ENCODE measurements around the gene TFEC.
"Not testable (repeated sequence)": the region's sequence is repeated elsewhere in the genome, so short reads cannot be mapped to it uniquely, and the experiment has no call there.

The TFEC gene, protein sequence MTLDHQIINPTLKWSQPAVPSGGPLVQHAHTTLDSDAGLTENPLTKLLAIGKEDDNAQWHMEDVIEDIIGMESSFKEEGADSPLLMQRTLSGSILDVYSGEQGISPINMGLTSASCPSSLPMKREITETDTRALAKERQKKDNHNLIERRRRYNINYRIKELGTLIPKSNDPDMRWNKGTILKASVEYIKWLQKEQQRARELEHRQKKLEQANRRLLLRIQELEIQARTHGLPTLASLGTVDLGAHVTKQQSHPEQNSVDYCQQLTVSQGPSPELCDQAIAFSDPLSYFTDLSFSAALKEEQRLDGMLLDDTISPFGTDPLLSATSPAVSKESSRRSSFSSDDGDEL

DNA sequence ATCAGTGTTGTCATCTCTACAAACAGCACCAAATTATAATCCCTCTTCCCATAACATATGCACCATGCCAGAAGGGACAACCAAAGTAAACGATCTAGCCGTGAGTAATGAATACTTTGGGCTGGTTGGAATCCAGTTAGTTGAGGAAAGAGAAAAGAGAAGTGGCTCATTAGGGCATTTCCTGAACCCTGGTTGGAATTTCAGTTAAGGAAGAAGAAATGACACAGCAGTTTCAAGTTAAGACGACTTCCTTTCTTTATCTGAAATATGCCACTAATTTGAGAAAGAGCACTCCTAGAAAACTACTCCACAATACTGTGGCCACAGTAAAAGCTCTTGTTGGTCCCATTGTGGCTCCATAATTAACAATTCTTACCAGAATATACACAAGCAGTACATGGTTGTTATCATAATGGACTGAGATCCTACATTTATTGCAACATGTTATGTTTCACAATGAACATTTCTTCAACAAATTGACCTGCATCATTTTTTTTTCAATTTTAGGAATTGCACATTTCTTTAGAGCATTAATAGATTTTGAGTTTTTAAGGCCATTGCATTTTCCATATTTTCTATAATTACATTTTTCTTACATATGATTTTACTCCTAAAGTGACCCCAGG, at the start of gene TFEC:
TFEC (minus strand) TSS at position 113 of the 626 bp plus-strand sequence. CDS start 46,322 bp downstream, outside the sequence.
- DNase-seq: no peak

DNA sequence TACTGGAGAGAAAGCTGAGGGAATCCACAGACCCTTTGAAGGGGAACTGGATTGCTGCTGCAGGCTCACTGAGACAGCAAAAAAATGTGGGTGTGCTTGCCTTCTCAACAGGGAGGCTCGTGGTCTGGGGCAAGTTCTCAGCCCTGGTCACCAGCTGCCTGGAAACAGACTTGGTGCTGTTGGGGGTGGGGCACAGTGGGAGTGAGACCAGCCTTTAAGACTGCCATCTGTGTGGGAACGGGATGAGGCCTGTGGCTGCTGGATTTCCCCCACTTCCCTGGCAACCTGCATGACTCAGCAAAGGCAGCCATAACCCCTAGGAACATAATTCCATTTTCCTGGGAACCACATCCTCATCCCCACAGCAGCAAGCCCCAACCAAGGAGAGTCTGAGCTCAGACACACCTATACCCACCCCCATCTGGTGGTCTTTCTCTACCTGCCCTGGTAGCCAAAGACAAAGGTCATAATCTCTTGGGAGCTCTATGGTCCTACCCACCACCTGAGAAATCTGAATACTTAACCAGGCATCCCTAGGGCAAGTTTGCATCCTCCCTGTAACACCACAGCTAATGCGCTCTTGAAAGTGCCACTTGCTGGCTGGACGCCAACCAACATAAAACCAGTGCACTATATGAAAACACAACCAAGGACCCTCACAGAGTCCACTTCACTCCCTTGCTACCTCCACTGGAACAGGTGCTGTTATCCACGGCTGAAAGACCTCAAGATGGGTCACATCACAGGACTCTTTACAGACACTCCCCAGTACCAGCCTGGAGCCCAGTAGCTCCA, 45.0 kb upstream of the TFEC start:
- no peak for DNase-seq

DNA sequence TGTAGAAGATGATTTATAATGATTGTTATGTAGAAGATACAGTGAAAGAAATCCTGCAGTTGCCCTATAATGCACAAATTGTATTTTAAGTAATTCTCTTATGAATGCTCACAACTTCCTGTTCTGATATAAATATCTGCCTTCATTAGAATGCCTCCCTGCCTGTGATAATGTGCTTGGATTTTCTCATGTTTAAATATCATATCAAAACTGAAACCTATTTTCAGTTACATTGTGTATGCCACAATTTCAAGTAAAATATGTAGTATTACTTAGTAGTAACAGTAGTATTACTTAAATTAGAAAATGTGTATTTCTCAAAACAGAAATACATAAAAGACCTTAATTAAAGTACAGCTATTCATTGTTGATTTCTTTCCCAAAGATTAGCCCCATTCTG, 41.1 kb upstream of the TFEC start:
- no peak for DNase-seq

DNA sequence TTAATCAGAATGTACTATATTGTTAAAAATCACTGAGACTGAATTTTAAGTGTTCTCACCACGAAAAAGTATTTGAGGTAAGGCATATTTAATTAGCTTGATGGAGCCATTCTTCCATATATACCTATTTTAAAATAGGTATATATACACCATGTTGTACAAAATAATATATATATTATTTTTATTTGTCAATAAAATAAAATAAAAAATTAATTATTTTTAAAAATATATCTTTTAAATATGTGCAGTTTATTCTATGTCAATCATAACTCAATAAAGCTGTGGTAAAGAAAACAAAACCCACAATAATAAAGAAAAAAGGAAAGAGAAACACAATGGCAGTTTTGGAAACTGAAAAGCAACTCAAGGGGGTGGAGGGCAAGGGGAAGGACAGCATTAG, 33.6 kb upstream of the TFEC start:
- no peak for DNase-seq

DNA sequence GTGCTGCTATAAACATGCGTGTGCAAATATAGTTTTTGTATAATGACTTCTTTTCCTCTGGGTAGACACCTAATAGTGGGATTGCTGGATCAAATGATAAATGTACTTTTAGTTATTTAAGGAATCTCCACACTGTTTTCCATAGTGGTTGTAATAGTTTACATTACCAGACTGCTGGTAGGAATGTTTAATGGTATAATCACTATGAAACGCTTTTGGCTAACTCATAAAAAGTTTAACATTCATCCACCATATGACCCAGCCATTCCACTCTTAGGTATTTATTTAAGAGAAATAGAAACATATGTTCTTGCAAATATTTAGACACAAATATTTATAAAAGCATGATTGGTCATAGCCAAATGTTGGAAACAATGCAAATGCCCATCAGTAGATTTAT, 32.1 kb upstream of the TFEC start:
- no peak for DNase-seq

DNA sequence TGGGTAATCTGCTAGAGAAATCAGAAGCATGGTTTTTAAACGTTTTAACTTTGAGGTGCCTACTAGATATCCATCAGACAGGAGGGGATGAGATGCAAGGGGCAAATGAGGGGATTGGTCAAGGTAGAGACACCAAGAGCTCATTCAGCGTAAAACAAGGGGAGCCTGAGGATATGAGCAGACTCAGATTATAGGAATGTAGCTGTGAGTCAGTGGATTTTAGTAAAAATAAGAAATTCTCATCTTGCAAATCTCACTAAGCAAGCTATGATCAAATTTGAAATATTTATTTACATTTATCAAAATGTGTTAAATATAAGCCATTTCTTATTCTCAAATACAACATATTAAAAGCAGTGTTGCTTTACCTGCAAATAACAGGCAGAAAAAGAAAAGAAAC, 21.4 kb upstream of the TFEC start:
- DNase-seq: no peak

DNA sequence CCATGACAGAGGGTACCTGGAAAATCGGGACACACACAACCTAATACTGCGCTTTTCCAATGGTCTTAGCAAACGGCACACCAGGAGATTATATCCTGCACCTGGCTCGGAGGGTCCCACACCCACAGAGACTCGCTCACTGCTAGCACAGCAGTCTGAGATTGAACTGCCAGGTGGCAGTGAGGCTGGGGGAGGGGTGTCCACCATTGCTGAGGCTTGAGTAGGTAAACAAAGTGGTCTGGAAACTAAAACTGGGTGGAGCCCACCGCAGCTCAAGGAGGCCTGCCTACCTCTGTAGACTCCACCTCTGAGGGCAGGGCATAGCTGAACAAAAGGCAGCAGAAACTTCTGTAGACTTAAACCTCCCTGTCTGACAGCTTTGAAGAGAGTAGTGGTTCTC, 16.7 kb upstream of the TFEC start:
- not testable (repeated sequence) for DNase-seq

DNA sequence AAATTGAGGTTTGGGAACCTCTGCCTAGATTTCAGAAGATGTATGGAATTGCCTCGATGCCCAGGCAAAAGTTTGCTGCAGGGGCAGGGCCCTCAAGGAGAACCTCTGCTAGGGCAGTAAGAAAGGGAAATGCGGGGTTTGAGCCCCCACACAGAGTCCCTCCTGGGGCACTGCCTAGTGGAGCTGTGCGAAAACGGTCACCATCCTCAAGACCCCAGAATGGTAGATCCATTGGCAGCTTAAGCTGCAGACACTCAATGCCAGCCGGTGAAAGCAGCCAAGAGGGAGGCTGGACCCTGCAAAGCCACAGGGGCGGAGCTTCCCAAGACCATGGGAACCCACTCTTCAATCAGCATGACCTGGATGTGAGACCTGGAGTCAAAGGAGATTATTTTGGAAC, 15.0 kb upstream of the TFEC start:
- no peak for DNase-seq

DNA sequence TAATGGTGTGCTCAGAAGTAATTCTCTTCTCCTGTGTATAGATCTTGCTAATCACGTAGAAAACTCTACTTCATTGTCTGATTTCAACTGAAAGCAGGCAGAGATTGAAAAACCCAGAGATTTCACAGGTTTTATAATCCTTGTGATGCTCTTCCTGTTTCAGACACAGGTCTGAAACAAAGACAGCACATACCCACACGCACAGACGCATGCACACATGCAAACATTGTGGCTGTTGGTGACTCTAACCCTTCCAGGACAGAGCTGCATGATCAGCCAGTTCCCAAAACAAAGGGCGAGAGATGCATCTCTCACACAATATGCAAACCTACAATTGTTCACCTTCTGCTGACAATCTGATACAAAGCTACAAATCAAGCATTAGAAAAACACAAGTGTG, 11.1 kb upstream of the TFEC start:
- no peak for DNase-seq

DNA sequence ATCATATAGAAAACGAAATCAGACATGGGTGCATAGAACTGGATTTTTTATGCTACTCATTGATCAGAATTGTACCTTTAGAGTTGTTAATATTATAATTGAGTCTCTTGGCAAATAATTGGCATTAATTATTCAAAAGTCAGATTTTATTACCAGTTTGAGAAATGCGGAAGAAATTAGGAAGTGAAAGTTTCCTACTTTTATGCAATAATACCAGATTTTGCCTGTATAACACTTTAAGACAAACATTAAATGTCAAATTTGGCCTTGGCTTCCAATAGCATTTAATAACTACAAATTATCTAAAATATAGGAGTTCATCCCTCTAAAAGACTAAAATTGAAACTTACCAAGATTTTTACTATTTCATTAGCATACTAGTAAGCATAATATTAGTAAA, 6.8 kb upstream of the TFEC start:
- no peak for DNase-seq

DNA sequence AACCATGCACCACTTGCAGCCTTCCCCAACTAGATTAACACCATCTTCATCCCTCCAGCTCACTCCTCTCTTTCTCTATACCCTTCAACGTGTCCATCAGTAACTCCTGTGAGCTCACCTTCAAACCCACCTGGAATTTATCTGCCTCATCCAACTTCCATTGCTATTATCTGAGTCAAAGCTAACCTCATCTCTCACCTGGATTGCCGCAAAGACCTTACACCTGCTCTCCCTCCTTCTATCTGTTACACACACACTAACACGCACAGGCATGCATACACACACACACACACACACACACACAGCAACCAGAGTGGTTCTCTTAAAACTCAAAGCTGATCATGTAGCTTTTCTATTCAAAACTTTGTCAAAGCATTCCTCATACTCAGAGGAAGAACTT, 3.8 kb upstream of the TFEC start:
- DNase-seq: no peak

DNA sequence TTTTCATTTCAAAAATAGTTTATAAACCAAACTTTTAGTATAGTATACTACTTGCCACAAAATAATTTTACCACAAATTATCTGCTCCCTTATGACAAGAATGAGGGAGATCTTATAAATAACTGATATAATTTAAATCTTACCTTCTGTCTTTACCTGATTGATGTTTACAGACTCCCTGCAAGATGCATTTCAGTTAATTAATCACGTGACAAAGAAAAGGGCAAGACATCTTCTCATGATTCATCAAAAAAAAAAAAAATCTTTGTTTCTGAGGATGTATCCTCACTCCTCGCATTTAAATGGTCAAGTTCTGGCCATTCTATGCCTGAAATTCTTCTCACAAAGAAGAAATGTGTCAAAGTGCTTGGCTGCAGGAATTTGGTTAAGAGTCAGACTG, 2.3 kb upstream of the TFEC start:
- no peak for DNase-seq

DNA sequence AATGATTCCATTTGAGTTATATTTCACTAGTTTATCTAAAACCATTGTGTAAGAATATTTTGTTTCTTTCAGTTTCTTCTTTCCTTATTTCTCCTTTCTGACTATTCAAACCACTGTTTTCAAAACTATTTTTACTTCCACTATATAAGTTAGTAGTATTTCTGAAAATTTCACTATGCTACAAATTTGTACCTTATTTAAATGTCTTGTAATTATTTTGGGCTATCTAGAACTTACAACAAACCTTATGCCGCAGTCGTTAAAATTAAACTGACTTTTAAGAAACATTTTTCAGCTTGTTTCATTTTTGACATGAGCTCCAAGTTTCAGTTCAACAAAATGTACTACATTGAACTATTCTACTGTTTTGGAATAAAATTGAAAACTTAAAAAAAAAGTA, 1.8 kb downstream of the TFEC start:
- DNase-seq: no peak

DNA sequence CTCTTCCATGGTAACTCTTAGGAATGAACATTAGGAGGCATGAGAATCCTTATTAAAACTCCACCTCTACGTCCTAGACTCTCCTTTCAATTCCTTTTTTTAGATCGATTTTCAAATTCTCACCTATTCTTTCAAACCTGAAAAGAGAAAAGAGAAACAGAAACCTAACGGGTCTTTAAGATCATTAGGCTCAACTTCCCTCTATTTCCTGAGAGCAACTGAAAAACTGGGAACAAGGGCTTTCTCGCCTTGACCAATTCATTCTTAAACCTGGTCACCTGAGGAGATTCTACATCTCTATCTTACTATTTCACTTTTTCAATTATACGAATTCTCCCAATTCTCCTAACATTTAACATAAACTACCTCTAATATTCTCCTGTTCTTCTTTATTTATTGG, 2.8 kb downstream of the TFEC start:
- no peak for DNase-seq

DNA sequence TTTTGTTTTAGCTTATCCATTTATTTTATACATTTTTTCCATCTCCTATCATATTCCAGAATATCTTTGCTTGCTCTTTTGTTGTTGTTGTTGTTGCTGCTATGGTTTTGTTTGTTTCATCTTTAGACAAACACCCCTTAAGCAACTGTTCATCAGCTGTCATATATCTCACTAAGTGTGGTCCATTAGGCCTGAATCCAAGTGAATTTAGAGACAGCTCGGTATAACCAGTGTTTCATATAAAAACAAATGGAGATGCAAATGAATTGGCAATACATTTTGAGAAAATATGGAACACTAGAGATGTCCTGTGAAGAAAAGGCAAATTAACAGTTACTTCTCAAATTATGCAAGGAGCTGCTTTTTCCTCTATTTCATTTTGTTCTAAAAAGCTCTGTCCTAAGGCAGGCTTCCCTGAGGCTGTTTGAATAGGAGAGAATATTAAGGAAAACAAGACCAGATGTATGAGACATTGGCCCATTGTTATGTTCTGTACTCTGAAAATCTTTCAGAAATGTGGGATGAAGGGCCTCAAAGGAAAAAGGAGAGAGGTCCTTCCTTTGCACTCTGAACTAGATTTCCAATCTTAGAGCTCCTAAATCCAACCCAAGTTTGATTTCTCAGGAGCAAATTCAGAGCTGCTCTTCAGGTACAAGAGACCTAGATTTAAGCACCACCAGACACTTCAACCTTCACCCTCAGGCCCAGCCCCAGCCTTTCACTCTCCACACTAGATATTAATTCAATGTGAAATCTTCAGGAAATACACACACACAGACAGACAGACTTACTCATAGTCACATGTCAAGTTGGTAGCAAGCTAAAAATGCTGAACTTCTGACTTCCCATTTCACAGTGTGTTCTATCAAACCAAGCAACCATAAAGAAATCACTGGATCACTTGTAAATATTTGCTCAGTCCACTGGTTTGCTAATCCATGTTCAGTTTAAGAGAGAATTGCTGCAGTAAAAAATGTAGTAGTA, 5.4 kb downstream of the TFEC start:
- no peak for DNase-seq

DNA sequence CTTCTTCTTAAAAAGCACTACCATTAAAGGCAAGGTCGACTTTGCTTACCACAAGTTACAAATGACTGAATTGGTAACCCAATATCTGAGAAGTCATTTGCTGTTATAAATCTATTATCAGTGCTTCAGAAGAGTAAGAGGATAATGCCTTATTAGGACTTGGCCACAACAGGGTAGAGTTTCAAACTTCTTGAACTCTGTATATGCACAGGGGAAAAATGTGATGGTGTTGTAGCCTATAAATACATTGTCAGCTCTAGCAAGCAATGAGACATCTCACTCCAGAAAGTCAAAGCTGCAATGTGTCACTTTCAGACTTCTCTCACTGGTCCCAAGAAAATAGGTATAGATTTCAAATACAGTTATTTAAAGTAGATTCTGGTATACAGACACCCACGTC, 9.3 kb downstream of the TFEC start:
- DNase-seq: no peak

DNA sequence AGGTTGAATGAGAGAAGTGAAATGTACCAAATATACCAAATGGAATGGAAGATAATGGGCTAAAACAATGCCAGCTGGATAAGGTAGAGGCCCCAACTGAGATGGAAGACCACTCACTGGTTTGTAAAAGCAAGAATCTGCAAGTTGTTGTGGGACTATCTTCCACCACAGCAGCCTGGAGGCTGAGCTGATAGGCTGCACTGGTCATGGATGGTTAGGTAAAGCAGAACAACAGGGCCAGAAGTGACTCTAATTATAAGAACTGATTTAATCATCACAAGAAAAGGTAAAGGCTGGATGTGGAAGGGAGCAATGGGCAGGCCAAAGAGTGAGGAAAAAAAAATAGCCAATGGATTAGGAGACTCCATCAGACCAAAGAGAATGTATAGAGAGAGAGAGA, 11.8 kb downstream of the TFEC start:
- no peak for DNase-seq

DNA sequence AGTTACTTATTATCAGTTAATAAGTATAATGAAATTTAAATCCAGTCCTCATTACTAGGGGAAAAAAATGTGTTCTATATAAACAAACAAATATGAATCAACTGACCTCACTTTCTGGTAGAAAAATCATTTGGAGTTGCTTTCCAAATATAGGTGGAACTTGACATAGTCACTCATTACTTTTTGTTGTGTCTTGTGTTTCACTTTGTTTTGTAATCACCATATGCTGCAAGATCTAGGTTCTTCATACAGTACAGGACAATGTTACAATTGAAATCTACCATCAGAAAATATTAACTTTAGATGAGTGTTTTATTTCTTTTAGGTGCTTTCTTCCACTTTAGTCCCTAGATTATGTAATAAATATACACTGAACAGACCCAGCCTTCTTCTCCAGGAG, 16.9 kb downstream of the TFEC start:
- no peak for DNase-seq

DNA sequence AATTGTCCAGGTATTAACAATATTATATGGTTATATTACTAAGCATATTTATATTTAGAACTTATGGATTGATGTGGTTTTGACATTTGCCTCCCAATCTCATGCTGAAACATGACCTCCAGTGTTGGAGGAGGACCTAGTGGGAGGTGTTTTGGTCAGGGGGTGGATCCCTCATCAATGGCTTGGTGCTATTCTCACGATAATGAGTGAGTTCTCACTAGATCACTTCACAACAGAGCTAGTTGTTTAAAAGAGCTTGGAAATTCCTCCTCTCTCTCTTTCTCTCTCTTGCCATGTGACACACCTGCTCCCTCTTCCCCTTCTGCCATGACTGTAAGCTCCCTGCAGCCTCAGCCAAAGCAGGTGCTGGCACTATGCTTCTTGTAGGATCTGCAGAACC, 19.0 kb downstream of the TFEC start:
- DNase-seq: no peak

DNA sequence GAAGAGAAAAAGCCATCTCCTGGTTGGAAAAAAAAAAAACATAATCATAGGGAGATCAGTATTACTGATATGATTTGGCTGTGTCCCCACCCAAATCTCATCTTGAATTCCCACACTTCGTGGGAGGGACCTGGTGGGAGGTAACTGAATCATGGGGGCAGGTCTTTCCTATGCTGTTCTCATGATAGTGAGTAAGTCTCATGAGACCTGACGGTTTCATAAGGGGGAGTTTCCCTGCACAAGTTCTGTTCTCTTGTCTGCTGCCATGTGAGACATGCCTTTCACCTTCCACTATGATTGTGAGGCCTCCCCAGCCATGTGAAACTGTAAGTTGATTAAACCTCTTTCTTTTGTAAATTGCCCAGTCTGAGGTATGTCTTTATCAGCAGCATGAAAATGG, 25.8 kb downstream of the TFEC start:
- not testable (repeated sequence) for DNase-seq

DNA sequence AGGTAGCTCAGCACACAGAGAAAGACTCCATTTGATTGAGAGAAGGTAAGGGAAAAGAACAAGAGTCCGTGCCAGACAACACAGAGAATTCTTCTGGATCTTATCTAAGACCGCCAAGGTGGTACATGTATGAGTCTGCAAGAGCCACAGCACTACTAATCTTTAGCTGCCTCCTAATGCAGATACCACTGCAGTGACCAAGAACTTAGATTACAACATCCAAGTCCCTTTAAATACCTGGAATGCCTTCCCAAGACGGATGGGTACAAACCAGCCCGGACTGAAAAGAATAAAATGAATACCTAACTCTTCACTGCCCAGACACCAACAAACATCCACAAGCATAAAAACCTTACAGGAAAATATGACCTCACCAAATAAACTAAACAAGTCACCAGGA, 33.3 kb downstream of the TFEC start:
- DNase-seq: no peak

DNA sequence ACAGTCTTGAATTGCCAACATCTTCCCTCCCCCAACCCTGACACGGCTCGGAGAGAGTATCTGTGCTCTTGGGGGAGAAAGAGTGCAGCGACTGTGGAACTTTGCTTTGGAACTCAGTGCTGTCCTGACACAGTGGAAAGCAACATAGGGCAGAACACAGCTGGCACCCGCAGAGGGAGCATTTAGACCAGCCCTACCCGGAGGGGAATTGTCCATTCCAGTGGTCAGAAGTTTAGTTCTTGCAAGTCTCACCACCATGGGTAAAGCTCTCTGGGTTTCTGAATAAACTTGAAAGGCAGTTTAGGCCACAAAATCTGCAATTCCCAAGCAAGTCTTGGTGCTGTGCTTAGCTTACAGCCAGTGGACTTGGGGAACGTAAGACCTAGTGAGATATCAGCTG, 34.9 kb downstream of the TFEC start:
- DNase-seq: no peak

DNA sequence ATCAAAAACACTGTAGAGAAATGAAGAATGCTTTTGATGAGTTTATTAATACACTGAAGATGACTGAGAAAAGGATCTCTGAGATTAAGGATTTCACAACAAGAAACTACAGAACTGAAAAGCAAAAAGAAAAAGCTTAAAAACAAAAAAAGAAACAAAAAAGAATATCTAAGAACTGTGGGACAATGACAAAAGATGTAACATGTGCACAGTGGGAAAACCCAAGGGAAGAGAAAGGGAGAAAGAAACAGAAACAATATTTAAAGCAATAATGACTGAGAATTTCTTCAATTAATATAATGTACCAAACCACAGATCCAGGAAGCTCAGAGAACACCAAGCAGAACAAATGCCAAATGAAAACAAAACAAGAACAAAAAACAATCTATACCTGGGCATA, 42.2 kb downstream of the TFEC start:
- no peak for DNase-seq
